Left hindlimb (tissue), 1 donor: ENCODE results near the gene RASGRP1.

Source experiments
- DNase-seq: peaks from one replicate; pipeline ENCODE4 v3.0.0-alpha.2; 2018

RASGRP1 gene

DNA sequence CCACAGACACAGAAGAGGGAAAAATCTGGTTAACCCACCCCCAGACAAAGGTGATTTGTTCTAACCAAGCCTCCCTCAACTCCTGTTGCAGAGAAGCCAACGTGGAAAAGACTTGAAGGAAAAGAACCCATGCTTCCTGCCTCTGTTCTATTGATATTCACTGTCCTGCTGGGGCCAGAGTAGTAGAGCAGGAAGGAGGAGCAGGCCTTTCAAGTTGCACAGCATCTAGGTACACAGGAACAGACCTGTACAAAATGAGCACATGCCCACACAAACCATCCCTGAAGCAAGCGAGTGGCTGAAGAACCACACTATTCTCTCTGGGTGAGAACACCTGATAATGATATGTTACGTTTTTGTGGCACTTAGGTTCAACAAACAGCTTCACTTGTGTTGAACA is 29.9 kb downstream of the RASGRP1 start:
- DNase-seq, result no peak

GRCh38 chr15:38533926-38534325 is 30.7 kb downstream of the RASGRP1 start:
- DNase-seq, result no peak

GRCh38 chr15:38533416-38533915 is 31.1 kb downstream of the RASGRP1 start:
- no peak for DNase-seq

DNA sequence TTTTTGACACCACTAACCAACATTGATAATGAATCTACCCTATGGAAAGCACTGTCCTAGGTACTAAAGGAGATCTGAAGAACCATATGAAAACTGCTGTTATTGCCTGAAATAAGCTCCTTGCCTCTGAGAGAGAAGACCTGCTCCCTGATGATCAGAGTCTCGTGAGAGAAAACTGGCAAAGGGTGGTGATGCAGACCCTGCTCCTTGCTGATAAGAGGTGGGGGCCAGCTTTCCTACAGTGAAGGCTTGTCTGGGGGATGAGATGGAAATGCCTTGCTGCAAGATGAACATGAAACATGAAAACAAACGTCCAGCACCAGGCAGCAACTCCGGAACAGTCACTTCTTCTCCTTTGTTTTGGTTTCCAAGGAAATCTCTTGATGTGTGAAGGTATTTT is 31.9 kb downstream of the RASGRP1 start:
- DNase-seq, result no peak

- no peak for DNase-seq
These were observed 33.1 kb downstream of the RASGRP1 start for GRCh38 chr15:38531509-38531908.

GRCh38 chr15:38530113-38530512 is 34.5 kb downstream of the RASGRP1 start:
- no peak for DNase-seq

DNA sequence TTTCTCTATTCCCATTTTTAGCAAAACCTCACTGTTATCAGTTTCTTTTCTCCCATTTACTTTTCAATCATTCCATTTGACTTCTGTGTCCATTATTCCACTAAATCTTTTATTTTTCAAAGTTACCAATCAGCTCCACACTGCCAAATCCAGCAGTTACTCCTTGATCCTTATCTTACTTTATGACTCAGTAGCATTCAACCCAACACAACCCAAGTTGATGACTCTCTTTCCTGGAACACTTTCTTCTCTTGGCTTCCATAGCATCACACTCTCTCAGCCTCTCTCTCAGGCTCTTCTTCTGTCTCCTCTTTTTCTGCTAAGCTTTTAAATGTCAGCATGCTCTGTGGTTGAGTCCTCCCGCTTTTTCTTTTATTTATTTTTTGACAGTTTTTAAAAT is 36.3 kb downstream of the RASGRP1 start:
- DNase-seq, result no peak

DNA sequence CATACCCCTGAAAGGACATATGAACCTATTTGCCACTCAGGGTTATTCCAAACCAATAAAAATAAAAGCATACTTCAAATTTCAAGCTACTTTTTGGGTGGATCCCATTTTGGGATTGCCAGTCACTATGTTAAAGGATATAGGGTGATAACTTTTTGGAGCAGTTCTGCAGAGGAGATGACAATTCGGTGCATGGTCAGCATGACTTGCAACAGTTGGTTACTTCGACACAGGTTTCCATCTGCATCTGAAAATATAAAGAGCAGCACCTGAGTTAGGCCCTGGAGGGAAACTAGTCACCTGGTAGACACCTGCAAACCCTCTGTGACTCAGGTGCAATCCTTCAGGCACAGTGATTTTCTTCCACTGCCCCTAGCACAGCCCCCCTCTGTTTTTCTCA is 38.5 kb downstream of the RASGRP1 start:
- no peak for DNase-seq

GRCh38 chr15:38525489-38525888 is 39.1 kb downstream of the RASGRP1 start:
- no peak for DNase-seq

DNA sequence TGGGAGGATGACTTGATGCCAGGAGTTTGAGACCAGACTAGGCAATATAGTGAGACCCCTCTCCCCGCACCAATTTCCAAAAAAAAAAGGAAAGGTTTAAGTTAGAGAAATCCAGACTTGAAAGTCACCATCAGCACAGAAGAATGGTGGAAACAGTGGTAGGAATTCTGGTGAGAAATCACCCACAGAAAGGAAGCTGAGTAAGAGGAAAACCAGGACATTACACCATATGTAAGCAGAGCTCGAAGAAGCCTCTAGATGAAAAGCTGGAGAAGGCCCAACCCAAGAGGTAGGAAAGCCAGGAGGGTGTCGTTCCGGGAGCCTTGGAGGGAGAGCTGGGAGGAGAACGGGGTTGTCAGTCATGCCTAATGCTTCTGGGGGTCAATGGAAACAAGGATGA is 40.5 kb downstream of the RASGRP1 start:
- DNase-seq, result no peak

DNA sequence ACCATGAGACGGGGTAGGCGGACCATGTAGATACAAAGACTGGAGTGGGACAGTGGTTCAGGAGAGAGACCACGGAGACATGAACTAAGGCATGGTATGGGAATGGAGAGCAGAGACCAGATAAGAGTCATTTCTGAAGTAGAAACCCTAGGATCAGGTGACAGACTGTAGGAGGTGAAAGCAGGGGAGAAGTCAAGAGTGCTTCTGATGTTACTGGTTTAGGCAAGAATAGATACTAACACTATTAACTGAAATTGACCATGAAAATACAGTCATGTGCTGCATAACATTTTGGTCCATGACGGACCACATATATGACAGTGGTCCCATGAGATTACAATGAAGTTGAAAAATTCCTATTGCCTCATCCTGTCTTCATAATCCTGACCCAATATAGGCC is 41.7 kb downstream of the RASGRP1 start:
- DNase-seq, result no peak

GRCh38 chr15:38521316-38521715 is 43.3 kb downstream of the RASGRP1 start:
- no peak for DNase-seq

GRCh38 chr15:38520035-38520434 is 44.6 kb downstream of the RASGRP1 start:
- DNase-seq, result no peak

DNA sequence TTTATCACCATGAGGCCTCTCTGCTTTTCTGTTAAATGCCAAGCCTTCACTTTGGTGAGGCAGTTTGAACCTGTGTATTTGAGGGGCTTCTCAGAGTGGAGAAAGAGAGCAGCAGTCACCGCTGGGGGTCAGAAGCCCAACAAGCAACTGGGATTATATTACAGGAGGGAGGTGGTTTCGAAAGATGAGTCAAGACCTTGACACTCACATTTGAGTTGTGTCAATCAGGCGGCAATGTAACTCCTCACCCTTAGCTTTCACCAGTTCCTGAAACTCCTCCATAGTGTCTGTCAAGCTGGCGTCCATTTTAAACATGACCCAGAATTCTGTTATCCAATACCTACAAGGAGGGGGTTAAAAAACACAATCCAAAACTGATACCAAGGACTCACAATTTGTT is 46.5 kb downstream of the RASGRP1 start:
- DNase-seq, result no peak

GRCh38 chr15:38517312-38517975 is 47.2 kb downstream of the RASGRP1 start:
- no peak for DNase-seq

DNA sequence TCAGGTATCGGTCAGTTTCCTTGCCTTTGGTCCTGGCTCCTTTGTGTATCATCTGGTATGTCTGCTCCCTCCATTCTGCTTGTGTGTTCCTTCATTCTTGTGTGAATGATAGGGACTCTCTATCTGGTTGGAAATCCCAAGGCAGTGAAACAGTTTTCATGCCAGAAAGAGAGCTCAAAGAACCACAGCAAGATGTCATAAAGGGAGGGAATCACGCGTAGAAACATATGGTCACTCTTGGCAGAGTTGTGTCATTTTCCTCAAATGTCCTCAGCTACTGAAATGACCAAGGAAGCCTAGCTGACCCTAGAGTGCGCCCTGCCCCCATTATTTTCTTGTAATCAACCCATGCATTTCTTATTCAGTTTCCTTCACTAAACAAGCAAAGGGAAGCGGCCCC is 48.0 kb downstream of the RASGRP1 start:
- no peak for DNase-seq

- no peak for DNase-seq
These were observed 50.0 kb downstream of the RASGRP1 start for GRCh38 chr15:38514601-38515000.

GRCh38 chr15:38512901-38513300 is 51.7 kb downstream of the RASGRP1 start:
- no peak for DNase-seq

- no peak for DNase-seq
These were observed 55.5 kb downstream of the RASGRP1 start for GRCh38 chr15:38509152-38509551.

DNA sequence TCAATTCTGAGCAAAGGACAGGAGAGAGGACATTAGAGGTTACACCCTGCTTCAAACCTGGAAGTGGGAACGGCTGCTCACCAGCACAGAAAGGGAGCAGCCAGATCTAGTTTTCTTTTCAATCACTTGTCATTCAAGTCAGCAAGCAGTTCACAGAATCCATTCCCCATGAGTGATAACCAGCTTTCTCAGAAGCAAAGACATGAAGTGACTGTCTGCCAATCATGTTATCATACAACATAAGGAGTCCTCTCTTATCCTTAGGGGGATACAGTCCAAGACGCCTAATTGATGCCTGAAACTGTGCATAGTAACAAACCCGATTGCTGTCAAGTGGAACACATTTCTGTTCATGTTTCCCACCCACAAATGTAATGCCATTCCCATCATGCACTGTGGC is 56.0 kb downstream of the RASGRP1 start:
- DNase-seq, result no peak

DNA sequence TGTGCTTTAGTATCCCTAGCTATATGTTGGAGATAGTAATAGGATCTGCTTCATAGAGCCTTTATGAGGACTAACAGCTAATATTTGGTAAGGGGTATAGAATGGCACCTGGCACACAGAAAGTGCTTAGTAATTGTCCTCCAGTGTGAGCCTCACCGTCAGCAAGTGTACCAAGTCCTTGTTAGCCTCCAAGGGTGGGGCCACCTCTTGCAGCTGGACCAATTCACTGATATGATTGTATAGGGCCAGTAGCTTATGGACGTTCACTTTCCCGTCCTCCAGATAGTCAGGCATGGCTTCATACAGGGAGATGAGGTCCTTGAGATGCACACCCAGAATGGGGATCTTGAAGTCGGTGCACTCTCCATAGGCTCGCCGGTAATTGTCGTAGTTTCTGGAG is 57.0 kb downstream of the RASGRP1 start:
- DNase-seq, result no peak

DNA sequence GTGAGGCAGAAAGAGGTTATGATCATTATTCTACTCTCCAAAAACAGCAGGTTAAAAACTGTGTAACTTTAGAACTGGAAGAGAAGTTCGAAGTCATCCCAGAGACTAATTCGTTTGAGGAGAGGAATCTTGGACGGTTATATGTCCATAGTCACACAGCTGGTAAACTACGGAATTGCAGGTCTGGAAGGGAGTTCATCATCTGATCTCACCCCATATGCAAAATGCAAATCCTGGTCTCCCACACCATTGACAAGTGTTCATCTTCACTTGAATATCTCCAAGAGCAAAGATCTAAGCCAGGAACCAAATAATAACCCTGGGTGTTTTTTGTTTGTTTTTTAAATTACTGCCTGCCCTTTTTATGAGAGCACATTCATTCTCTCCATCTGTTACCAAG is 57.6 kb downstream of the RASGRP1 start:
- no peak for DNase-seq

DNA sequence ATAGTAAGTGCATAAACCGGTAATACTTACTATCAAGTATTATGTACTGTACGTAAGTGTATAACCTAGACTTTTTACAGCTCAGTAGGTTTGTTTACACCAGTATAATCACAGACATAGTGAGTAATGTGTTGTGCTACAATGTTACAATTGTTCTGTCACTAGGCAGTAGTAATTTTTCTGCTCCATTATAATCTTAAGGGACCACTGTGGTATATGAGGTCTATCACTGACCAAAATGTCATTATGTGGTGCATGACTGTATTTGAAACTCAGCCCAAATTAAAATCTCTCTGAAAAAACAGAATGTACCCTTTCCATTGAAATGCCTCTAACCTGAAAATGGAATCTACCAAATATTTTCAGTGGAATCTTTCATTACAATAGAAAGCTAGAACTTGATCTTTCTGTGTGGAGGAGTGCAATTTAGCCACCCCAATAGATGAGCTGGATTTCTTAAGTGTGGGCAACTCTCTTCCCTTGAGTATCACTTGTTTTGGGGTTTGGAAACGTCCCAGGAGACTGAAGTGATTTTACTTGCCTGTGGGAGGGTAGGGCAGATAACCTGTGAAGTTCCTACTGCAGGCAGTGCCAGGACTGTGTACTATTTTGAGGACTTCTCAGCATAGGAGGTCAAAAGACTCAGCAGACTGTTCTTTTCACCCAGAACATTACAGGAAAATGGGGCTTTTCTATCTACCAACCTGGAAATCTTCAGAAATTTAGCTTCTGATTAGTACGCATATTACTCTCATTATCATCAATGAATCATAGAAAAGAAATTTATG is 59.7 kb downstream of the RASGRP1 start:
- DNase-seq, result no peak

DNA sequence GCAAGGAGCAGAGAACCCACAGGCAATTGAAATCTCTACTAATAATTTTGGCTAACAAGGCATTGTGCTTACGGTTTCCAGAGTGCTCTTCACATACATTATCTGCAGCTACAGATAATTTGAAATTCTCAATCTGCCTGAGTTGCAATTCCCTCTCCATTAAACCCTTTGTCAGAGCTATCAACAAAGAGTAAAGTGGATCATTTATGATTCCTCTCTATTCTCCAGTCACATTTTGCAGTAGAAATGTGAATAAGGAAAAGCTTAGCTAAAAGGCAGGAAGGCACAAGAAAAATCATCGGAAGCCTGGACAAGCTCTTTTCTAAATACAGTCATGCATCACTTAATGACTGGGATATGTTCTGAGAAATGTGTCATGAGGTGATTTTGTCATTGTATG is 61.1 kb downstream of the RASGRP1 start:
- DNase-seq, result no peak

GRCh38 chr15:38499651-38500050 is 65.0 kb downstream of the RASGRP1 start:
- no peak for DNase-seq
